ENCODE measurements around the gene CCDC8. TPM values are rescaled to one million over a fixed set of nuclear protein-coding genes. Genes with fewer than 3 reads are reported as not detected.

The CCDC8 gene
- total and polyA plus RNA-seq, 2 experiments from 2014 or later: 5.6 to 16.5 TPM

DNA sequence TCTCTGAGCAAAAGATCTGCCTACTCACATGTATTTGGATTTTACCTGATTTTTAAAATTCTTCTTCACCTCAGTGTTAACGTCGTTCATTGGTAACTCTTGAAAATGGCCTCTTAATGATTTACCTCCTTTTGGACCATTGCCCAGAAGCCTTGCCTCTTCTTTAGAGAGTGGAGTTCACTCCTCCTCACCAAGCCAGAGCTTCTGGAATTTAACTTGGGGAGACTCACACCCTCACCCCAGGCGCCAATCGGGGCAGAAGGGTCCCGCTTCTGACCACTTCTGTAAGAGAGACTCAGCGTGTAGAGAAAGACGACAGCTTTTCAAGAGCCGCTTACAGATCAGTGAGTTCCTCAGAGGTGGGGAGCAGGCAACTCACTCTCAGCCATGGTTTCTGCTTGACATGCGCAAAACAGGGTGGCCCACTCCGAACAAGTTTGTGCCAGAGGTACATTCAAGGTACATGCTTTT lies 12.7 kb upstream of the CCDC8 start (continued):
- TF ChIP-seq, protein P1, sequence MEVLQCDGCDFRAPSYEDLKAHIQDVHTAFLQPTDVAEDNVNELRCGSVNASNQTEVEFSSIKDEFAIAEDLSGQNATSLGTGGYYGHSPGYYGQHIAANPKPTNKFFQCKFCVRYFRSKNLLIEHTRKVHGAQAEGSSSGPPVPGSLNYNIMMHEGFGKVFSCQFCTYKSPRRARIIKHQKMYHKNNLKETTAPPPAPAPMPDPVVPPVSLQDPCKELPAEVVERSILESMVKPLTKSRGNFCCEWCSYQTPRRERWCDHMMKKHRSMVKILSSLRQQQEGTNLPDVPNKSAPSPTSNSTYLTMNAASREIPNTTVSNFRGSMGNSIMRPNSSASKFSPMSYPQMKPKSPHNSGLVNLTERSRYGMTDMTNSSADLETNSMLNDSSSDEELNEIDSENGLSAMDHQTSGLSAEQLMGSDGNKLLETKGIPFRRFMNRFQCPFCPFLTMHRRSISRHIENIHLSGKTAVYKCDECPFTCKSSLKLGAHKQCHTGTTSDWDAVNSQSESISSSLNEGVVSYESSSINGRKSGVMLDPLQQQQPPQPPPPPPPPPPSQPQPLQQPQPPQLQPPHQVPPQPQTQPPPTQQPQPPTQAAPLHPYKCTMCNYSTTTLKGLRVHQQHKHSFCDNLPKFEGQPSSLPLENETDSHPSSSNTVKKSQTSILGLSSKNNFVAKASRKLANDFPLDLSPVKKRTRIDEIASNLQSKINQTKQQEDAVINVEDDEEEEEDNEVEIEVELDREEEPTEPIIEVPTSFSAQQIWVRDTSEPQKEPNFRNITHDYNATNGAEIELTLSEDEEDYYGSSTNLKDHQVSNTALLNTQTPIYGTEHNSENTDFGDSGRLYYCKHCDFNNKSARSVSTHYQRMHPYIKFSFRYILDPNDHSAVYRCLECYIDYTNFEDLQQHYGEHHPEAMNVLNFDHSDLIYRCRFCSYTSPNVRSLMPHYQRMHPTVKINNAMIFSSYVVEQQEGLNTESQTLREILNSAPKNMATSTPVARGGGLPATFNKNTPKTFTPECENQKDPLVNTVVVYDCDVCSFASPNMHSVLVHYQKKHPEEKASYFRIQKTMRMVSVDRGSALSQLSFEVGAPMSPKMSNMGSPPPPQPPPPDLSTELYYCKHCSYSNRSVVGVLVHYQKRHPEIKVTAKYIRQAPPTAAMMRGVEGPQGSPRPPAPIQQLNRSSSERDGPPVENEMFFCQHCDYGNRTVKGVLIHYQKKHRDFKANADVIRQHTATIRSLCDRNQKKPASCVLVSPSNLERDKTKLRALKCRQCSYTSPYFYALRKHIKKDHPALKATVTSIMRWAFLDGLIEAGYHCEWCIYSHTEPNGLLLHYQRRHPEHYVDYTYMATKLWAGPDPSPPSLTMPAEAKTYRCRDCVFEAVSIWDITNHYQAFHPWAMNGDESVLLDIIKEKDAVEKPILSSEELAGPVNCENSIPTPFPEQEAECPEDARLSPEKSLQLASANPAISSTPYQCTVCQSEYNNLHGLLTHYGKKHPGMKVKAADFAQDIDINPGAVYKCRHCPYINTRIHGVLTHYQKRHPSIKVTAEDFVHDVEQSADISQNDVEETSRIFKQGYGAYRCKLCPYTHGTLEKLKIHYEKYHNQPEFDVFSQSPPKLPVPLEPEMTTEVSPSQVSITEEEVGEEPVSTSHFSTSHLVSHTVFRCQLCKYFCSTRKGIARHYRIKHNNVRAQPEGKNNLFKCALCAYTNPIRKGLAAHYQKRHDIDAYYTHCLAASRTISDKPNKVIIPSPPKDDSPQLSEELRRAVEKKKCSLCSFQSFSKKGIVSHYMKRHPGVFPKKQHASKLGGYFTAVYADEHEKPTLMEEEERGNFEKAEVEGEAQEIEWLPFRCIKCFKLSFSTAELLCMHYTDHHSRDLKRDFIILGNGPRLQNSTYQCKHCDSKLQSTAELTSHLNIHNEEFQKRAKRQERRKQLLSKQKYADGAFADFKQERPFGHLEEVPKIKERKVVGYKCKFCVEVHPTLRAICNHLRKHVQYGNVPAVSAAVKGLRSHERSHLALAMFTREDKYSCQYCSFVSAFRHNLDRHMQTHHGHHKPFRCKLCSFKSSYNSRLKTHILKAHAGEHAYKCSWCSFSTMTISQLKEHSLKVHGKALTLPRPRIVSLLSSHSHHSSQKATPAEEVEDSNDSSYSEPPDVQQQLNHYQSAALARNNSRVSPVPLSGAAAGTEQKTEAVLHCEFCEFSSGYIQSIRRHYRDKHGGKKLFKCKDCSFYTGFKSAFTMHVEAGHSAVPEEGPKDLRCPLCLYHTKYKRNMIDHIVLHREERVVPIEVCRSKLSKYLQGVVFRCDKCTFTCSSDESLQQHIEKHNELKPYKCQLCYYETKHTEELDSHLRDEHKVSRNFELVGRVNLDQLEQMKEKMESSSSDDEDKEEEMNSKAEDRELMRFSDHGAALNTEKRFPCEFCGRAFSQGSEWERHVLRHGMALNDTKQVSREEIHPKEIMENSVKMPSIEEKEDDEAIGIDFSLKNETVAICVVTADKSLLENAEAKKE (CRISPR knock-in tag; IDR thresholded peaks at IDR 0.05): no peak

DNA sequence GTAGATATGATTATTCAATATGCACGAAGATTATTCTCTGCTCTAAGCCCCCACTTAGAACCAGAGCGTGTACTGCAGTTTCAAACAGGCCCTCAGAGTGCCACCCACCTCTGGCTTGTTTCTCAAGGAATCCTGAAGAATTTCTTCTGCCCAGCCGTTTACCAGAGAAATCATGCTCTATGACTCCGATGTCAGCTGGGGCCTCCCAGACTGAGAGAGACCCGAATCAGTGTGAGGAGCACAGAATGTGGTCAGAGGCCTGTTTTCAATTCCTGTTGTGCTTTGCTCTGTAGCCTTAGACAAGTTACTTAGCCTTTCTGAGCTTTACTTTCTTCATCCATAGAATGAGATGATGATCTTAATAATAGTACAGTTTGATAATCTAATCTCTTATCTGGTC lies 9.8 kb upstream of the CCDC8 start:
- Histone ChIP-seq H4K20me1 (replicated peaks; ENCODE audit: insufficient read depth) (no peaks in the 10 kb centered on the region), H3K36me3 (ENCODE audit: insufficient read depth) (no peaks in the 10 kb centered on the region), H3K4me1 (ENCODE audit: insufficient read depth) (peaks cover 9% of the 10 kb centered on the region), H3K9me2 (ENCODE audit: insufficient read depth) (no peaks in the 10 kb centered on the region), H3K4me2 (no peak overlapping the region), H3K4me3 (no peak overlapping the region), H3K27ac (ENCODE audit: low read depth) (no peak overlapping the region), H3F3A (replicated peaks; ENCODE audit: low read depth) (no peaks in the 10 kb centered on the region), H3K27me3 (ENCODE audit: insufficient read depth) (no peaks in the 10 kb centered on the region), H3K79me2 (replicated peaks; ENCODE audit: insufficient read depth) (no peaks in the 10 kb centered on the region), H2AFZ (no peak overlapping the region)
- Mint-ChIP-seq H3K9me3 (no peaks in the 10 kb centered on the region), H3K4me1 (peaks cover 16% of the 10 kb centered on the region), H3K4me3 (no peak overlapping the region), H3K27me3 (ENCODE audit: insufficient read depth, low read depth, poor library complexity) (peaks cover 16% of the 10 kb centered on the region), H3K36me3 (ENCODE audit: low read depth) (no peaks in the 10 kb centered on the region), H3K27ac (no peak overlapping the region)
- ATAC-seq: no peak
- DNase-seq (ENCODE audit: low spot score): no peak
- TF ChIP-seq, protein P2, sequence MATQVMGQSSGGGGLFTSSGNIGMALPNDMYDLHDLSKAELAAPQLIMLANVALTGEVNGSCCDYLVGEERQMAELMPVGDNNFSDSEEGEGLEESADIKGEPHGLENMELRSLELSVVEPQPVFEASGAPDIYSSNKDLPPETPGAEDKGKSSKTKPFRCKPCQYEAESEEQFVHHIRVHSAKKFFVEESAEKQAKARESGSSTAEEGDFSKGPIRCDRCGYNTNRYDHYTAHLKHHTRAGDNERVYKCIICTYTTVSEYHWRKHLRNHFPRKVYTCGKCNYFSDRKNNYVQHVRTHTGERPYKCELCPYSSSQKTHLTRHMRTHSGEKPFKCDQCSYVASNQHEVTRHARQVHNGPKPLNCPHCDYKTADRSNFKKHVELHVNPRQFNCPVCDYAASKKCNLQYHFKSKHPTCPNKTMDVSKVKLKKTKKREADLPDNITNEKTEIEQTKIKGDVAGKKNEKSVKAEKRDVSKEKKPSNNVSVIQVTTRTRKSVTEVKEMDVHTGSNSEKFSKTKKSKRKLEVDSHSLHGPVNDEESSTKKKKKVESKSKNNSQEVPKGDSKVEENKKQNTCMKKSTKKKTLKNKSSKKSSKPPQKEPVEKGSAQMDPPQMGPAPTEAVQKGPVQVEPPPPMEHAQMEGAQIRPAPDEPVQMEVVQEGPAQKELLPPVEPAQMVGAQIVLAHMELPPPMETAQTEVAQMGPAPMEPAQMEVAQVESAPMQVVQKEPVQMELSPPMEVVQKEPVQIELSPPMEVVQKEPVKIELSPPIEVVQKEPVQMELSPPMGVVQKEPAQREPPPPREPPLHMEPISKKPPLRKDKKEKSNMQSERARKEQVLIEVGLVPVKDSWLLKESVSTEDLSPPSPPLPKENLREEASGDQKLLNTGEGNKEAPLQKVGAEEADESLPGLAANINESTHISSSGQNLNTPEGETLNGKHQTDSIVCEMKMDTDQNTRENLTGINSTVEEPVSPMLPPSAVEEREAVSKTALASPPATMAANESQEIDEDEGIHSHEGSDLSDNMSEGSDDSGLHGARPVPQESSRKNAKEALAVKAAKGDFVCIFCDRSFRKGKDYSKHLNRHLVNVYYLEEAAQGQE (IDR thresholded peaks at IDR 0.05; ENCODE audit: unreplicated experiment): no peak
- no peak for TF ChIP-seq ZNF114 (CRISPR knock-in tag; IDR thresholded peaks at IDR 0.05)
- TF ChIP-seq EZH2 (IDR thresholded peaks at IDR 0.05; ENCODE audit: low read depth, unreplicated experiment): no peak
- no peak for TF ChIP-seq NANOG (IDR thresholded peaks at IDR 0.05; ENCODE audit: borderline replicate concordance)
- TF ChIP-seq EZH2phosphoT487 (IDR thresholded peaks at IDR 0.05; ENCODE audit: unreplicated experiment): no peak
- TF ChIP-seq, protein P1 (CRISPR knock-in tag; IDR thresholded peaks at IDR 0.05): no peak
